Raji (cell line): ENCODE data around the gene HPCAL4.

ENCODE experiments used
- POLR2A ChIP-seq: IDR thresholded peaks from 2 replicates; pipeline ENCODE4 v1.6.1; 2011; ENCODE audit warnings: low read depth, low read length, control low read depth; ENCODE audit not compliant: insufficient read depth

Gene HPCAL4

DNA sequence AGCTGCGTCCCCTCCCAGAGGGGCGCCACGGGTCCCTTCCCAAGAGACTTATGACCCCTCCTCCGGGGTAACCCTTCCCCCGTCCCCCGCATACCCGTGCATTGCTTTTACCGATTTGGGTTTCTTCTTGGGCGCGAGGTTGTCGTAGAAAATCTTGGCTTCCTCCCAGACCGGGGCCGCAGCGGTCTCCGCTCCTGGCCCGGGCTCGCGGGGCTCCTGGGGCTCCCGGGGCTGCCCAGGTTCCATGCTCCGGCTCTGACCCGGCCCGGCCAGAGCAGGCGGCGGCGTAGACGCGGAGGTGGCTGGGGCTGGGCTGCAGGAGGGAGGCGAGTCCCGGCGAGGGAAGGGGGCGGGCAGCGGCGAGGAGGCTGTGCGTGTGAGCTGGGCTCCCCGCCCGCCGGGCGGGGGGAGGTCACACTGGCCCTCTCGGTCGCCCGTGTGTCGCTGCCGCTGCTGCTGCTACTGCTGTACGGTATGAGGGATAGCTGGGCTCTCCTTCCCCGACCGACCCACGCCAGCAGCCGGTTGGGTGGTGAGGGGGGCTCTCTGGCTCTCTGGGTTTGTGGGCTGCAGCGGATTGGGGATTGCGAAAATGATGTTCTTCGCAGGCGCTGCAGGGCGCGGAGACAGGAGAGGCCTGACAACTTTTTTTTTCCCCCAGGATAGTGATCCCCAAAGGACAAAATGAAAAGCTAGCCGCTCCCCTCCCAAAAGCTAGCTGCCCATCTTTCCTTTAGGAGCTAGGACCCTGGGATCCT lies 19.3 kb downstream of the HPCAL4 start, which contains the start of gene NT5C1A:
Gene NT5C1A (minus strand): TSS at position 315 of the 758 bp plus-strand sequence. CDS start 69 bp downstream, at position 246.
- no peak for TF ChIP-seq POLR2A

DNA sequence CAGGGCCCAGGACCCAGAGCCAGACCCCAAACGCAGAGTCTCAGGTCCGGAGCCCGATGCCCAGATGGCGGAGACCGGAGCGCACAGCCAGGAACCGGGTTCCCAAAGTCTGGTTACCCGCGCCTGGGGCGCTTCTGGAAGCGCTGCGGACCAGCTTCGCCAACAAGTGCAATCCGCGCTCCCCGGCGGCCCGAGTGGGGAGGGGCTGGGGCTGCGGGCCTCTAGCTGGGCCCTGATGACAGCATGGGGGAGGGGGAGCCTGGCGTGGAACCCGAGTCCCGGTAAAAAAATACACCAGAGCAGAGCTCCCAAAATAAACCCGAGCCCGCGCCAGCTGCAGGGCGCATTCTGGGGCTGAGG lies 19.8 kb downstream of the HPCAL4 start:
- no peak for TF ChIP-seq POLR2A

DNA sequence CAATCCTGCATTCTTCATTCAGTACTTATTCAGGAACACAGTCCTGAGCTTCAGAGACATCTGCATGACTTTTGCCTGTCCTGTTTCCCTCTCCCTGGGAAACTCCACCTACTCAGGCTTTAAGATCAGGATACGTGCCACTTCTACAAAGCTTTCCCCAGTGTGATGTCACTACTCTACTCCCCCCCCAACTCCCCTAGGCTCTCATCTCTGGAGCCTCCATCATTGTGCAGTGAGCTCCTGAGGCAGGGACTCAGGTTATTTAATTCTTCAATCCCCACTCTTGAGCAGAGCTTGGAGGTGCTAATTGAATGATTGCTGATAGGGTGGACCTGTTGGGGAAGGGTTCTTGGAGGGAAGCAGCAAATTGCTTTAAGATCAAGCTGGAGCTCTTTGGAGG lies 20.5 kb downstream of the HPCAL4 start:
- no peak for TF ChIP-seq POLR2A

DNA sequence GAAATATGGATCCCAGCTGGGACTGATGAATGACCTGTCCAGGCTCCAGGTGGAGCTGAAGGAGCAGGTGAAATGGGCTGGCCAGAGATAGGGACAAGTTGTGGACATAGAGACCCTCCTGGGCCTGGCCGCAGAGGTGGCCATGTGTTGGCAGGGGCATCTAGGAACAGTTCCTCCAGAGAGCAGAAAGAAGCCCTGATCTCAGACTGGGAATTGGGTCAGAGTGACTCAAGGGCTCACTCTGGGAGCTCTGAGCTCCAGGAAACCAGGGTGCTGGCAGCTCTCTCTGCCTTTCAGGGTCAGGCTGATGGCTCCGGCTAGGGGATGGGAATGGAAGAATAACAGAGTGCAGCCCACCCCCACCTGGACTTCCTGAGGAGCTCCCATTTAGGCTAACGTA lies 22.3 kb downstream of the HPCAL4 start:
- no peak for TF ChIP-seq POLR2A

DNA sequence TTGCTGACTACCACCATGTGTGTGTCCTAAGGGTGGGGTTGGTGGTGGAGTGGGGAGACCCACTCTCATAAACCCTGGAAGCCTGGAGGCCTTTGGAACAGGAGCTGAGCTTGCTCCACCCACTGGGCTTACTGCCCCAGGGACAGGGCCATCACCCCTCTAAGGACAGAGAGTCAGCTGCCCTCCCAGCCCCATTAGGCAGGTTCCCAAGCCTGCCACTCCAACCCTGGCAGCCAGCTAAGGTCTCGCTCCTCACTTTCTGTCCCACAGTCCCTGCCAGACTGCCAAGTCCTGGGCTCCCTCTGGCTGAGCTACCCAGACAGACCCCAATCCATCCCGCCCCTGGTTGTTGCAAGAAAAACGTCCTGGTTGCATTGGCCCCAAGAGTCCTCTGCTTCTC lies 23.1 kb downstream of the HPCAL4 start:
- no peak for TF ChIP-seq POLR2A

DNA sequence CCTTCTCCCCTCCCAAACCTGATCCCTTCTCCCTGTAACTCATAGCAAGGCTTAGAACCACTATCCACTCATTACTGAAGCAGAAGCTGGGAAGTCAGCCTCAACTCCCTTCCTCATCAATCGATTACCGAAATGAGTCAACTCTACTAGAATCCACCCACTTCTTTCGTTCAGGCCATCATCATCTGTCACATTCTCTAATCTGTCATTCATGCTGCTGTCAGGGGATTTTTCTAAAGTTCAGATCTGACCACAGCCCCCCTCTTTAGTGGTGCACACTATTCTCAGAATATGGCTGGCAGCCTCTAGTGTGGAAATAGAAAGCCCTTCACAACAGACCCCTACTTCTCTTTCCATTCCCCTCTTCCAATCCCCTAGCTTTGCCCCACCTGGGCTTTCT lies 24.5 kb downstream of the HPCAL4 start:
- TF ChIP-seq POLR2A, result no peak

DNA sequence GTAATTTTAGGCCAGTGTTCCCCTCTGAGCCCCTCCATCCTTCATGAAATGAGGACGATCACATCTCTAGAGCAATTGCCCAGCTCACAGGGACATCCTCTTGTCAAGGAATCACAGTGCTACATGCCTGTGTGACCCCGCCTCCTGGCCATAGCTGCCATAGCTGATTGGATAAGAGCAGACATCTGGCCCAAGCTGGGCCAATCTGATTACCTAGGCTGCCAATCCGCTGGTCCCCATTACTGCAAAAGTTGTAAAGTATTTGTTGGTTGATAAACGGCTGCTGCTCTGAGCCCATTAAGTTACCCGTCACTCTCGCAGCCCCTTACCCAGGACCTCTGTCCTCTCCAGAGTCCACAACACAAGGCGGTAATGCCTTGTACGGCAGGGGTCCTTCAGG lies 27.7 kb downstream of the HPCAL4 start:
- TF ChIP-seq POLR2A, result no peak

DNA sequence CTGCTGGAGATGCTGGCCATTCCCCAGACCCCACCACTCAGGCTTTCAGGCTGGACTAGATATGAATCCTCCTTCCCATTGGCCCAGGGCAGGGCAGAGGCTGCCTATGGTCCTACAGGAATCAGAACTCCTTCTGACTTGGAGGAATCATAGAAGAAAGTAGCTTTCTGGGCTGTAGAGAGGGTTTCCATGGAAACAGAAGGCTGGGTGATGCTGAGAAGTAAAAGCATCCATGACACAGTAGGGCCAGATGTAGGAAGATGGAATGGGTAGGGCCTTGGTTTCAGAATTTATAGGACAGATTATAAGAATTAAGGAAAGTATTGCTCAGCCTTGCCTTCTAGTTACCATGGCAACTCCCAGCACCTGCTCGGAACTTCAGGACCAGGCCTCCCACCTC lies 28.4 kb downstream of the HPCAL4 start:
- no peak for TF ChIP-seq POLR2A

DNA sequence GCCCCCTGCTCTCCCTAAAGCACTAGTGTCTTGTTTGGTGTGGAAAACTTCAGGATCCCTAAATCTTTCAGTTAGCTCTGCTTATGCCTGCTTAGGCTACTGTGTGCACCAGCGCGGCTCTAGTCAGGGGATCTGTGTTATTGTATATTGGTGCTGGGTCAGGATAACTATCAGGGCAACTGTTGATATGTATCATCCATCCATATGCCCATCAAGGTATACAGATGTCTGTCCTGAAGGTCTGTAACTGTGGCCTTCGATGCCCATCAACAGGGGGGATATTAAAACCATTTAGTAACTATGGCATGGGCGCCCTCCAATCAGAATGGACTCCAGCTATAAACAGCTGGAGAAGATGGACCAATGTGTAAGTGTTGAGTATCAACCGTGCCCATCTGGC lies 31.7 kb downstream of the HPCAL4 start:
- TF ChIP-seq POLR2A, result no peak

DNA sequence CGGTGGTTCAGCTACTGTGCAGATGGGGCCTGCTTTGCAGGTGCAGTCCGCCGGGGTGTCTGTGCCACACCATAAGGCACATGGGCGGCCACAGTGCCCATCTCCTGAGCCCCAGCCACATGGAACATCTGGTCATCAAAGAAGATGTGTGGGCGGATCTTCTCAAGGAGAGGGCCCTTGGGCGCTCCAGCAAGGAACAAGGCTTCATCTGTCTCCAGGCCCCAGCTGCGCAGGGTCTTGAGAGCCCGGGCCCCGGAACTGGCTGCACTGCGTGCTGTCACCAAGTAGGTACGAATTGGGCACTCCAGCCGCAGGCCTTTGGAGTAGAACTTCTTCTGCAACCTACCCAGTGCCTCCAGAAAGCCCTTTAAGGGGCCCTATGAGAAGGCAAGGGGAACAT lies 32.1 kb downstream of the HPCAL4 start:
- no peak for TF ChIP-seq POLR2A

DNA sequence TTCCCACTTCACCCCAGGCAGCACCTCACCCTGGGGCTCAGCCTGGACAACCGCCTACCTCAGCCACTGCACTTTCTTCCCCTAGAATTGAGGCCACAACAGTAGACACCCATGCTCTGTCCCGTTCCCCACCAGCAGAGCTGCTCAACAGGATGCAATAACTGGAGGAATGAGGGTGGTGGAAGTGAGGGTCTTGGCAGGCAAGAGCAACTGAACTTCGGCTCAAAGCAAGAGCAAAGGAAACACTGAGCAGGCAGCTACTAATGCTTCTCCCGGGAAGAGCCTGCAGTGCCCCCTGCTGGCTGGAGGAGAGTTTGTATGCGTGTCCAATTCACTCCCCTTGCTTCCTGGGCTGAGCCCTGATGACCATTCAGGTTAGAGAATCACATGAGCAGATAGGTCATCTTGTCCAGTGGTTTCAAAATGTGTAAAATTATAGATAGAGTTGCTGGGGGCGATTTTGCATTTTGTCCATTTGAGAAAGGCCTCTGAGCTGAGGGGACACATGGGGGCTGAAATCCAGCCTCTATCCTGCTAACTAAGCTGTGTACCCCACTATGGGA lies 33.2 kb downstream of the HPCAL4 start:
- TF ChIP-seq POLR2A, result peak; percentile 47; the same call in 1 of the 2 replicates

DNA sequence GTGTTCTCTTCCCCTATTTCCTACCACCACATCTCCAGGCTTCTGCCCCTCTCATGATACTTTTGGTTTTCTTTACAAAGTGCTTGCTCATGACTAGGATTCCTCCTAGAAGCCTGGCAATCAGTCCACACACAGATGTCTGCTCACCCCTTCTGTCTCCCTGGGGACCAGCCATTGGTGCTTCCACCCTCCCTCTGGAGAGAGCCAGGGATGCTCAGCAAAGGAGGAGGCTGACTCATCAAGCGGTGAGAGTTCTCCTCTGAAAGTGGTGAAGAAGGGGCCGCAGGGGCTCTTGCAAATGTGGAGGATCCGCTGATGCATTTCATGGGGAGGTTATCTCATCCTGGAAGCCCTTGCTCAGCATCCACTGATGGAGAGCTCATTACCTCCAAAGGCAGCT lies 33.8 kb downstream of the HPCAL4 start:
- TF ChIP-seq POLR2A, result no peak

DNA sequence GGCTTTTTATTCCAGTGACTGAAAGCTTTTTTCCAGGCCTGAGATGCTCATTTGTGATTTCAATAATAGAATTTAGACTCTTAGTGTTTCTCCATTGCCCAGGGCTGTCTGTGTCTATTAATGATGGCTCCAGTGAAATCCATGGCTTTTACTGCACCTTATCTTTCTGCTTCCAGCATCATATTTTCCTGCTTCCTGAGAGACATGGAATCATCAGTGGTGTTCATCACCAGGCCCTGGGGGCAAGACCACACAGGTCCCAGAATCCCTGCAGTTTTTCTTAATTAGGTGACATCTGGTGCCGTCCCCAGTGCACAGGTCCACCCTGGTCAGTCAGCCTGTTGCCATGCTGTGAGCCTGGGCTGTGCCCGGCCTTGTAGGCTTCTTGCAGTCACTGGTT lies 34.8 kb downstream of the HPCAL4 start:
- no peak for TF ChIP-seq POLR2A

DNA sequence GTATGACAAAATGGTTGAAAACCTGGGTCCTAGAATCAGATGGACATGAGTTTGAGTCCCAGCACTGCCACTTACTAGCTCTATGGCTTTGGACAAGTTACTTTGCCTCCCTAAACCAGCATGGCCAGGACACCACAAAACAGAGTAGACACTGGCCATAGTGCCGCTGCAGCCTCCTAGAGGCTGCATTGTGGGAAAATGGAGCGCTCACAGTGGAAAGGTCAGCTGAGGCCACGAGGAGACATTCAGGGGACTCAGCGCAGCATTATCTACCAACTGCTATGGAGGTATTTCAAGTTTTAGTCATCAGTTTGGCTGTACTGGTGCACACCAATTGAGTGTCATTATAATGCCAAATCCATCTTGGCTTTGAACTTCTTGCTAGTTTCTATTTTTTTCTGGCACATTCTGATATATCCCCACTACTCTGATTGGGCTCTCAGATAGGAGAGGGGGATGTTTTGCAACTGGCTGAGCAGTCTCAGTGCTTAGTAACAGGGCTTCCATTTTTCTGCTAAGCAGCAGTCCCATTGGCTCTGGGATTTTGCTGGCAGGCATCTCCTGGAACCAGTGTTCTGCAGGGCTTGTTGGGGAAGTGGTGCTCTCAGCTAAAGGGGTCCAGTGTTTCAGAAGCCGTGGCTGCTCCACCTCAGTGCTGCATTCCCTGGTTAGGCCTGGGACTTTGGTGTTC lies 35.5 kb downstream of the HPCAL4 start:
- TF ChIP-seq POLR2A, result no peak

DNA sequence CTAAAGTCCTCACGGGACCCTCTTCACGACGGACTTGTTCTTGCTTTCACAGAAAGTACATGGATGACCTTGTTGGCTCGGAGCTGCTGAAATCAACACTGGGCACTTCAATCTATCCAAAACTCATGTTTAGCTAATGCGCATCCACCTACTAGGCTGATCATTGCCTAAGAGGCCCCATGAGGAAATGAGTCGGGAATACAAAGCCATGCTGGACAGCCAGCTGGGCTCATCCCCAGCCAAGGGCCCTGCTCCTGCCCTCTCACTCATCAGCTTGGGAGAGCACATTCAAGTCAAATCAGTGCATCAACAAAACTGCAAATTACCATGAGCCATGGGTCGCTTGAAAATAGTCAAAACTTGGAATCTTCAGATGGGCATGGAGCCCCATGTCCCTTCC lies 36.9 kb downstream of the HPCAL4 start:
- TF ChIP-seq POLR2A, result no peak

DNA sequence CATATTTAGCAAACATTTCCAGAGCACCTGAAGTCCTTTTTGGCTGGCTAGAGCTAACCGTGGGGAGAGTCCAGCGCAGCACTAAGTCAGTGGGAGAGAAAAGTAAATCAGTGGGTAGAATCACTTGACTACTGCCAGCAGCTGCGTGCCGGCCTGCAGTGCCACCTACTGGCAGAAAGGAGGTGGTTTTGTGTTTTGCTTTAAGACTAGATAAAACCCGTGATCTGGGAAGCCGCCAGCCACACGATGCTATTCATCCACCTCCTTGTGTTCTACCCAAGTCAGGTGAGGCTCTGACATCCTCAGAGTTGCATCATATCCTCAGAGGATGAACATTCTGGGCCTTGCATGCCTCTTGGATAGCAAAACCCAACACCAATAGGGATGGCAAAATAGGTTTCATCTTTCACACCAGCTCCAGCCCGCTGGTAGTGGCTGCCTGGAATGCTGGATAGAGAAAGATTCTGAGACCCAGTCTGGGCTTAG lies 37.6 kb downstream of the HPCAL4 start:
- no peak for TF ChIP-seq POLR2A
